Activated T-helper 1 cell treated with anti-CD3 and anti-CD28 coated beads, Interleukin-2, amount 50 U/mL, for 16 hours (primary cell): Measurements from ENCODE around the gene DLG4.
"Not testable (repeated sequence)": the region's sequence is repeated elsewhere in the genome, so short reads cannot be mapped to it uniquely, and the experiment has no call there.

ENCODE experiments used
- DNase-seq, 2 donors: peaks; one replicate each; pipeline ENCODE4 v3.0.0-alpha.2; 2020; ENCODE audit warnings: low read depth in 1 of 2, low spot score in 1 of 2

DLG4 gene

DNA sequence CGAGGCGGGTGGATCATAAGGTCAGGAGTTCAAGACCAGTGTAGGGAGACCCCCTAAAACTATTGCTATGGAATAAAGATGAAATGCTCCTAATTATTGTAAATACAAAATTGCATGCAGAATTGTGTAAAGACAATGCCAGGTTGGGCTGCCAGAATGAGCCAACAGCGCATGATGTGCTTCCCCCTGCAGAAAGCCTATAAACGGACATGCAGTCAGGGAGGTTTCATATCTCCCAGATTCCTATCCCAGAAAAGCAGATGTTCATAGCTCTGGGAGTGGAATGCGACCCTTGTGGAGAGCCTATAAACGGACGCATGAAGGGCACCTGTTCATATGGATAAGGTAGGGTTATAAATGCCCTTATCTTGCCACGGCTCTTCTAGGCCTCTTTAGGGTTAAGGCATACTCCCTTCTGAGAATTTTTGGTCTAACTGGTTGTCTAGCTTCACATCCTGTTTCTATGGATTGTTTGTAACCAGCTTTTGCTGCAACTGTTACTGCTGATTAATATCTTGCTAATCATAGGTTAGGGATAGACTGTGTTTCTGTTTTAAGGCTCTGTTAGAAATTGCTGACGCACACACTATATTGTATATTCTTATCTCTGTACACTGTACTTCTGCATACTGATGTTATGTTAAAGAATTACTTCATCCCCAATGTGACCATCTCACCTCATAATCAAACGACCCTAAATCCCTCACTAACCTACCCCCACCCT lies 50.6 kb downstream of the DLG4 start:
- not testable (repeated sequence) for DNase-seq

DNA sequence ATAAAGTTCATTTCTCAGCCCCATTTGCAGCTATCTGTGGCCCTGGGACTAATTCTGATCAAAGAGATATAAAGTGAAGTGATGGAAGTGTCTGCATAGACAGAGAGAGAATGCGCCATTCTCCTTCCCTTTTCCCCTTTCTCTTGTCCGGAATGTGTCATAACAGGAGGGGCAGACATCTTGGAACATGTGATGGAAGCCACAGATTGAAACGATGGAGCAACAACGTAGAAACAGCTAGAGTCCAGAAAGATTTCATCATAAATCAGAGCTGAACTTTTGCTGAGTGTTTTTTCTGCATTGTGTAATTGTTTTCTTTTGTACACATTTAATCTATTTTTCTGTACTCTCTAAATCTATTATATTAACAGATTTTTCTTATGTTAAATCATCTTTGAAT lies 51.8 kb downstream of the DLG4 start:
- no peak for DNase-seq

DNA sequence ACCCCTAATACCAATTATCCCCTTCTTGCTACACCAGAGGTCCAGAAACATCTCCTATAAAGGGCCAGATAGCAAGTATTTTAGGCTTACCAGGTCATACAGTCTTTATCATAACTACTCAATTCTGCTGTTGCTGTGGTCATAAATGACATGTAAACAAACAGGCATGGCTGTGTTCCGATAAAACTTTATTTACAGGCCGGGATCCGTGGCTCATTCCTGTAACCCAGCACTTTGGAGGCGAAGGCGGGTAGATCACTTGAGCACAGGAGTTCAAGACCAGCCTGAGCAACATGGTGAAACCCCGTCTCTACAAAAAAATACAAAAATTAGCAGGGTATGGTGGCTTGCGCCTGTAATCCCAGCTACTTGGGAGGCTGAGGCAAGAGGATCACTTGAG lies 52.8 kb downstream of the DLG4 start:
- DNase-seq: no peak

DNA sequence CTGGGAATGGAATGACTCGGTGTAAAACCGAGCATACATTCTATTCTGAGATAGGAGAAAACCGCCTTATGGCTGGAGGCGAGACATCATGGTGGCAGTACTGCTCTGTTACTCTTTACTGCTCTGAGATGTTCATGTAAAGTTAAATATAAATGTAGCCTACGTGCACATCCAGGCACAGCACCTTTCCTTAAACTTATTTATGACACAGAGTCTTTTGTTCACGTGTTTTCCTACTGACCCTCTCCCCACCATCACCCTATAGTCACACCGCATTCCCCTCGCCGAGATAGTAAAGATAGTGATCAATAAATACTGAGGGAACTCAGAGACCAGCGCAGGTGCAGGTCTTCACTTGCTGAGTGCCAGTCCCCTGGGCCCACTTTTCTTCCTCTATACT lies 60.1 kb downstream of the DLG4 start:
- not testable (repeated sequence) for DNase-seq

DNA sequence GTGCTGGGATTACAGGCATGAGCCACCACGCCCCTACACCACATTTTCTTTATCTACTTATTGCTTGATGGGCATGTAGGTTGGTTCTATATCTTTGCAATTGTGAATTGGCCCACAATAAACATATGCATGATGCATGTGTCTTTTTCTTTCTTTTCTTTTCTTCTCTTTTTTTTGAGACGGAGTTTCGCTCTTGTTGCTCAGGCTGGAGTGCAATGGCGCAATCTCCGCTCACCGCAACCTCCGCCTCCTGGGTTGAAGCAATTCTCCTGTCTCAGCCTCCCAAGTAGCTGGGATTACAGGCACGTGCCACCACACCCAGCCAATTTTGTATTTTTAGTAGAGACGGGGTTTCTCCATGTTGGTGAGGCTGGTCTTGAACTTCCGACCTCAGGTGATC lies 61.2 kb downstream of the DLG4 start:
- DNase-seq: not testable (repeated sequence)

DNA sequence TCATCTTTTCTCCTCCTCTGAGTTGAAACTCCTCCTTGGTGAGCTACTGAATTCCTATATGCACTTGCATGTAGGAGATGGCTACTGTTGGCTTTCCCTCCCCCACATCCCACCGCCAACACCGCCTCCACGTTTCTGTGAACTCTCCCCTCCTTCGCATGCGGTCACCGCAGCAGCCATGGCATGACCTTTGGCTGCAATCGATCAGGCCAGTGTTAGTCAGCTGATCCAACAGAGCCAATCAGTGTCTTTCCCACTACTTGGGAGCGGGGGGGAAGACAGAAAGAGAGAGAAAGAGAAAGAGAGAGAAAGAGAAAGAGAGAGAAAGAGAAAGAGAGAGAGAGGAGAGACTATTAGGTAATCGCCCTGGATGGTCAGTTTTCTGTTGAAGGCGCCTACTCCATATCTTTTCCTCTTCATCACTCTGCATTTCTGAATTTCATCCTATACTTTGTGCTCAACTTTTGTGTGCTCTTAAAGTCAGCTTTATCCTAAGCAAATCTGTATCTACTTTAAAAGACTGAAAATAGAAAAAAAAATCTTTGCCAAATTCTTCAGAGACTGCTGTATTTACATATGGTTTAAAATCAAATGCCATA lies 63.2 kb downstream of the DLG4 start:
- DNase-seq: no peak

DNA sequence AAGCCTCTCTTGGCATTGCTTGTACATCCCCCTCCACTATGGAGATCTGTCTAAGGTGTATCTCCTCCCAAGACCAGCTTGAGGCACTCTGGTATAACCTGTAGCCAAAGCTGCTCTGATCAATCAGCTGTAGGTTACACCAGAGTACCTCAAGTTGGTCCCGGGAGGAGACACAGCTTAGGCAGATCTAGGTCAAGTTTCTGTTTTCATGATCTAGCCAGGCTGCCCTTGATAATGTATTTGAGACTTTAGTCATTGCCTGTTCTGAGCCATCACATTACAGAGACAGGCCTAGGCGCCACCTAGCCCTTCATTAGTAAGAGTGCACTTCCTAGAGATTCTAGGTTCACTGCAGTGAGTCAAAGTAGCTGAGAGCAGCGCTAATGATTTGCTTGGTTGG lies 71.9 kb downstream of the DLG4 start:
- DNase-seq: no peak

DNA sequence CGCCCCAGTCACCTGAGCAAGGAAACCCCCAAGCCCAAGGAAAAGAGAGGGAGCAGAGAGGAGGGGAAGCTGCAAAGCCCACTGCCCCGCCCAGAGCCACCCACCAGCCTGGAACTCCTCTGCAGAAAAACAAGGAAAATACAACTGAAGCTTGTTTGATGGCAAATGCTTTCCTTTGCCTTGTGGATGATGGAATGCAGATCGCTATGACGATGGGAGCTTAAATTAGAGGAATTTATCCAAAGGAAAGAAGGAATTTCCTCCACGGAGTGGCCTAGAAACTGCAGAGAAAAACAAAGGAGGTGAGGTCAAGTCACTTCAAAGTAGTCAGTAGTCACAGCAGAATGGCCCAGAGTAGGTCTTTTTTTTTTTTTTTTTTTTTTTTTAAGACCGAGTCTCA lies 73.5 kb downstream of the DLG4 start:
- DNase-seq: no peak

DNA sequence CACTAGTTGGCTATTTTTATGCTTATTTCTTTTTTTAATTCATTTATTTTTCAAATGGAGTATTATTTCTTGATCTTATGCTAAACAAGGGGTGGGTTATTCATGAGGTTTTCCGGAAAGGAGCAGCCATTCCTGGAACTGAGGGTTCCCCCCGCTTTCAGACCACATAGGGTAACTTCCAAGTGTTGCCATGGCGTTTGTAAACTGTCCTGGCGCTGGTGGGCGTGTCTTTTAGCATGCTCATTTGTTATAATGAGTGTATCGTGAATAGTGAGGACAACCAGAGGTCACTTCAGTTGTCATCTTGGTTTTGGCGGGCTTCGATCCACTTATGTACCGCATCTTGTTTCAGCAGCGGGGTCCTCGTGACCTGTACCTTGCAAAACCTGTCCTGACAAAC lies 75.4 kb downstream of the DLG4 start:
- DNase-seq: no peak

DNA sequence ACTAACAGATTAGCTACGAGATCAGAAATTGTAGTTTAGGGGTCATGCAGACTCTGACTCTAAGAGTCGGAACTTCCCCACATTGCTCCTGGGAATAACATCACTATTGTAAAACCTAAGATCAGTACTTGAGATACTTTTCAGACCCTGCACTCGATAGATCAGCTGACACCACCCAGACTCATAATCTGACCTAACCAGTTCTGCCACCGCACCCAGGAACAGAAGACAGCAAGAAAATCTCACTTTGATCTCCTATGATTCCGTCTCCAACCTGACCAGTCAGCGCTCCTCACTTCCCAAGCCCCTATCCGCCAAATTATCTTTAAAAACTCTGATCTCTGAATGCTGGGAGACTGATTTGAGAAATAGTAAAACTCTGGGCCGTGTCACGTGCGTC lies 77.8 kb downstream of the DLG4 start:
- no peak for DNase-seq

DNA sequence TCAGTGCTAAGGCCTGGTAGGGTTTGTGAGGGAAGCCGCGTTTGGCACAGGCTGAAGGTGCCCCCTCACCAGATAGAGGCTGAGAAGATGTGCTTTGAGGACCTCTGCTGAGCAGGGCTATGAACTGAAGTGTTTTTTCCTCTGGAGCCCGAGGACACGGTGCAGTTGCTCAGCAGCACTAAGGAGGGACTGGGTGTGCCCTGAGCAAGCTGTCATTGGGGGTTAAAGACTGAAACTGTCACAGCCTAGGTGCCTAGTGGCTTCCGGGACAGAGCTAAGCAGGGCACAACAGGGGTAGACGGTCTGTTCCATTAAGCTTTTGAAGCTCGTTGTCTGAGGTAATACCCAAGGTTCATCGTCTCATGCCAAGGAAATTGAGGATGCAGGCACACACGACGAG lies 80.2 kb downstream of the DLG4 start:
- DNase-seq: no peak

DNA sequence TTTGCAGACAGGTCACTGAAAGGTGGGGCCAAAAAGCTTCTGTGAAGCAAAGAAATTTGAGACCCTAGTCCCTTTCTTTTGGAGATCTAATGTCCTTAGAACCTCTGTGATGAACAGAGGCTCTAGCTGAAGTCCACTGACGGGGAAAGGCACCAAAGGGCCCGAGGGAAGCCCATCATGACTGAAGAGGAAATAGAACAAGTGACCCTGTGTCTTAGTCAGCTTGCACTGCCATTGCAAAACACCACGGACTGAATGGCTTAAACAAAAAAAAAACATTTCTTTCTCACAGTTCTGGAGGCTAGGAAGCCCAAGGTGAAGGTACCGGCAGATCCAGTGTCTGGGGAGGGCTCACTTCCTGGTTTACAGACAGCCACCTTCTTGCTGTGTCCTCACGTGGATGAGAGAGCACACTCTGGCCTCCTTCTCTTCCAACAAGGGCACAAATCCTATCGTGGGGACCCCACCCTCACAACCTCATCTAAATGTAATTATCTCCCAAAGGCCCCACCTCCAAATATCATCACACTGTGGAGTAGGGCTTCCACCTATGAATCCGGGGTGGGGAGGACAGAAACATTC lies 80.7 kb downstream of the DLG4 start:
- DNase-seq: no peak

DNA sequence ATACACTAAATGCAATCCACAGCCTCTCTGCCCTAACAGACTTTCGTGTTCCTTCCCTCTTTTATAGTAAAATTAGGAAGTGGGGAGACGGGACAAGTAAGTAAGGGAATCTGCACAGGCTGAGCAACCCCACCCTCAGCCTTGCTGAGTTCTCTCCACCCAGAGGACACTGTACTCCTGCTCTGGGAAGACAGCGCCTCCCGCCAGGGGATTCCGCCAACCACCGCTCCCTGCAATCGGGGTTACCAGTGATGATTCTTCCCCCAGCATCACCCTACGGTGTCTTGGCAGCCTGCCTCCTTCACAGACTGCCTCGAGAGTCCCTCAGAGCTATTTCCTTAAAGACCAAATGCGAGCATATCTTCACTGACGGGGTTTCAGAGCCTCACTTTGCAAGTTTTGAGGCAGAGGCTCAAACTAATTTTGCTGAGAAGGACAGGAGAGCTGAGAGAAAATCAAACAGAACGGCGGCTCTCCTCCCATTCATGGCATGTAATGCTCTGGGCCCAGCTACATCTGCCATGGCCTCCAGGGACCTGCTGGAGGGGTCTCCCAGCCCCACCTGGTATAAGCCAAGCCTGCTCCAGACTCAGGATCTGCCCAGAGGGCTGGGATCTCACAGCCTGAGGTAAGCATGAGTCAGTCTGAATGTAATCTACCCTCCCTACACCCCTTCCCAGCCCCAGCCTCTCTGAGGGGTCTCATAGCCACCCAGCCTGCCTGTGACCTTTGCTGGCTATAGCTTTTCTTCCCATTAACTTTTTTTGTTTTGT lies 82.3 kb downstream of the DLG4 start:
- no peak for DNase-seq
